H9 (cell line): Measurements from ENCODE around the gene LRP8. TPM values are rescaled to one million over a fixed set of nuclear protein-coding genes. Genes with fewer than 3 reads are reported as not detected.
A peak's percentile ranks its signal among the peaks of the same experiment; 100 is the strongest.

ENCODE experiments used
- DNase-seq: peaks from one replicate; pipeline ENCODE4 v3.0.0-alpha.2; 2017
- H2AFZ ChIP-seq: one replicate; pipeline ENCODE4 v1.6.1; 2013; ENCODE audit warnings: mild to moderate bottlenecking, low read length, control low read depth, moderate library complexity
- H2AK5ac ChIP-seq: 2 replicates; pipeline ENCODE4 v1.6.1; 2013; ENCODE audit warnings: low read length, control low read depth, mixed read lengths; ENCODE audit not compliant: insufficient read length
- H2BK120ac ChIP-seq: one replicate; pipeline ENCODE4 v1.6.1; 2013; ENCODE audit warnings: low read depth, mild to moderate bottlenecking, low read length, control low read depth, inconsistent platforms; ENCODE audit not compliant: poor library complexity, severe bottlenecking
- H2BK12ac ChIP-seq: 2 replicates; pipeline ENCODE4 v1.6.1; 2013; ENCODE audit warnings: low read length, control low read depth, mixed read lengths, low read depth; ENCODE audit not compliant: insufficient read length
- H2BK15ac ChIP-seq: 2 replicates; pipeline ENCODE4 v1.6.1; 2013; ENCODE audit warnings: low read depth, low read length, control low read depth
- H2BK20ac ChIP-seq: one replicate; pipeline ENCODE4 v1.6.1; 2013; ENCODE audit warnings: low read depth, mild to moderate bottlenecking, low read length, control low read depth, inconsistent platforms; ENCODE audit not compliant: poor library complexity, severe bottlenecking
- H2BK5ac ChIP-seq: 2 replicates; pipeline ENCODE4 v1.6.1; 2013; ENCODE audit warnings: low read length, control low read depth, mixed read lengths; ENCODE audit not compliant: insufficient read length
- H3K14ac ChIP-seq: 2 replicates; pipeline ENCODE4 v1.6.1; 2013; ENCODE audit warnings: low read length, control low read depth; ENCODE audit not compliant: insufficient read depth
- H3K18ac ChIP-seq: 2 replicates; pipeline ENCODE4 v1.6.1; 2013; ENCODE audit warnings: low read depth, mild to moderate bottlenecking, mixed read lengths, low read length, control low read depth; ENCODE audit not compliant: insufficient read length
- H3K23ac ChIP-seq: 2 replicates; pipeline ENCODE4 v1.6.1; 2013; ENCODE audit warnings: low read length, control low read depth, mixed read lengths, low read depth; ENCODE audit not compliant: insufficient read length
- H3K23me2 ChIP-seq: 2 replicates; pipeline ENCODE4 v1.6.1; 2013; ENCODE audit warnings: low read depth, mild to moderate bottlenecking, mixed read lengths, low read length, control low read depth; ENCODE audit not compliant: insufficient read length, poor library complexity, severe bottlenecking
- H3K27ac ChIP-seq: 2 replicates; pipeline ENCODE4 v1.5.1; 2013; ENCODE audit warnings: low read length, control low read depth, mixed read lengths, low read depth; ENCODE audit not compliant: insufficient read length
- H3K27me3 ChIP-seq: 2 replicates; pipeline ENCODE4 v1.6.1; 2013; ENCODE audit warnings: low read length, control low read depth, inconsistent platforms; ENCODE audit not compliant: insufficient read depth
- H3K4ac ChIP-seq: 2 replicates; pipeline ENCODE4 v1.6.1; 2013; ENCODE audit warnings: low read depth, mild to moderate bottlenecking, control low read depth, inconsistent platforms, low read length, moderate library complexity
- H3K4me1 ChIP-seq: 2 replicates; pipeline ENCODE4 v1.6.1; 2013; ENCODE audit warnings: low read length, control low read depth, inconsistent platforms; ENCODE audit not compliant: insufficient read depth
- H3K4me2 ChIP-seq: 2 replicates; pipeline ENCODE4 v1.6.1; 2013; ENCODE audit warnings: low read length, control low read depth, mixed read lengths; ENCODE audit not compliant: insufficient read length, insufficient read depth
- H3K56ac ChIP-seq: 2 replicates; pipeline ENCODE4 v1.6.1; 2013; ENCODE audit warnings: low read depth, mild to moderate bottlenecking, mixed read lengths, low read length, control low read depth; ENCODE audit not compliant: insufficient read length
- H3K79me1 ChIP-seq: 2 replicates; pipeline ENCODE4 v1.6.1; 2013; ENCODE audit warnings: low read depth, mild to moderate bottlenecking, moderate library complexity, low read length, control low read depth, inconsistent platforms; ENCODE audit not compliant: insufficient read depth, poor library complexity, severe bottlenecking
- H3K79me2 ChIP-seq: 2 replicates; pipeline ENCODE4 v1.6.1; 2013; ENCODE audit warnings: low read length, control low read depth, inconsistent platforms; ENCODE audit not compliant: insufficient read depth
- H3K9ac ChIP-seq: 2 replicates; pipeline ENCODE4 v1.6.1; 2013; ENCODE audit warnings: low read length, control low read depth, mixed read lengths; ENCODE audit not compliant: insufficient read length; ENCODE audit errors: extremely low read depth
- H3K9me3 ChIP-seq: one replicate; pipeline ENCODE4 v1.6.1; 2013; ENCODE audit warnings: low read depth, low read length, inconsistent platforms; ENCODE audit not compliant: control insufficient read depth
- H3T11ph ChIP-seq: one replicate; pipeline ENCODE4 v1.6.1; 2013; ENCODE audit warnings: mild to moderate bottlenecking, low read length, control low read depth, inconsistent platforms
- H4K20me1 ChIP-seq: one replicate; pipeline ENCODE4 v1.6.1; 2013; ENCODE audit not compliant: control insufficient read depth, insufficient read length, insufficient read depth
- H4K5ac ChIP-seq: 2 replicates; pipeline ENCODE4 v1.6.1; 2013; ENCODE audit warnings: low read depth, mild to moderate bottlenecking, mixed read lengths, low read length, control low read depth; ENCODE audit not compliant: insufficient read length
- H4K8ac ChIP-seq: replicated peaks from 2 replicates; pipeline ENCODE4 v1.6.1; 2013; ENCODE audit warnings: low read length, control low read depth, mixed read lengths, low read depth; ENCODE audit not compliant: insufficient read length
- H4K91ac ChIP-seq: 2 replicates; pipeline ENCODE4 v1.6.1; 2013; ENCODE audit warnings: low read depth, mild to moderate bottlenecking, moderate library complexity, mixed read lengths, low read length, control low read depth; ENCODE audit not compliant: insufficient read length
- H3K27ac Mint-ChIP-seq, 3 experiments: 2 replicates in 2 of 3; 3 replicates in 1 of 3; pipeline ENCODE4 v1.8.0; 2020 to 2021; ENCODE audit warnings: mixed read lengths in 3 of 3, mild to moderate bottlenecking in 1 of 3, moderate library complexity in 1 of 3
- H3K27me3 Mint-ChIP-seq: 2 replicates; pipeline ENCODE4 v1.8.0; 2021; ENCODE audit warnings: low read depth, mild to moderate bottlenecking, moderate library complexity, mixed read lengths
- H3K36me3 Mint-ChIP-seq, 3 experiments: 2 replicates in 2 of 3; 3 replicates in 1 of 3; pipeline ENCODE4 v1.8.0; 2020 to 2021; ENCODE audit warnings: low read depth in 3 of 3, mixed read lengths in 3 of 3; ENCODE audit not compliant: insufficient read depth in 1 of 3
- H3K4me1 Mint-ChIP-seq, 2 experiments: 2 replicates each; pipeline ENCODE4 v1.8.0; 2020; ENCODE audit warnings: mixed read lengths in 2 of 2
- H3K4me3 Mint-ChIP-seq, 2 experiments: 2 replicates in 1 of 2; 3 replicates in 1 of 2; pipeline ENCODE4 v1.8.0; 2020 to 2021; ENCODE audit warnings: mild to moderate bottlenecking in 2 of 2, mixed read lengths in 2 of 2, moderate library complexity in 1 of 2
- H3K9me3 Mint-ChIP-seq, 2 experiments: 2 replicates in 1 of 2; 3 replicates in 1 of 2; pipeline ENCODE4 v1.8.0; 2020; ENCODE audit warnings: mild to moderate bottlenecking in 2 of 2, mixed read lengths in 2 of 2, moderate library complexity in 1 of 2
- WGBS: extraction: QIAGEN DNeasy Blood & Tissue Kit; methylation state at CpG from one replicate; pipeline ENCODE4 v1.1.7; 2013; ENCODE audit warnings: missing lambda C conversion rate, low lambda C conversion rate, mixed read lengths; ENCODE audit not compliant: insufficient read length; ENCODE audit errors: extremely low coverage; 5-methylcytosine and 5-hydroxymethylcytosine counted together
- total RNA-seq: library from RNA; stranded (reverse); gene quantifications from 2 replicates; pipeline ENCODE4 v1.2.1, GENCODE V29; 2021
- TF ChIP-seq, protein P1 (sequence below): fragments of 200-600 bp; sonication (generic); conservative IDR thresholded peaks from 3 replicates; pipeline ENCODE4 v1.8.0; 2021; ENCODE audit warnings: antibody characterized with exemption, mild to moderate bottlenecking

Gene LRP8
- total RNA-seq, 1 experiment from 2014 or later = 78.6 TPM

DNA sequence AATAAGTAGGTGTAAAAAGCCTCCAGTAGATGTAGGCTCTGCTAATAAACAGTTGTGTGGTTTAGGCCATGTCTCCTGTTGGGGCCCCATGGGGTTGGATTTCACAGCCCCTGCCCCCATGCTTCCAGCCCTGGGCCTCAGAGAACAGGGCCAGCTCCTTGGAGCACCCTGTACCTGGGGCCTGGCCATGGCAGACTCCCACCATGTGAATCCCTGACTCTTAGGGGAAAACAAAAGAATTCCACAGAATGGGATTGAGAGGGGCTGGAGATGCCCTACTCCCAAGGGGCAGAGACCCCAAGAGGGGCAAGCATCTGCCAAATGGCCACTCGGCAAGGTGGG lies 11.5 kb downstream of the LRP8 start:
- DNase-seq = no peak
- H3K9me3 ChIP-seq = no peaks in the 10 kb centered on the region
- no peak overlapping the region for H3T11ph ChIP-seq
- no peak overlapping the region for H2BK12ac ChIP-seq
- no peak overlapping the region for H3K27ac ChIP-seq
- H3K79me1 ChIP-seq = no peaks in the 10 kb centered on the region
- no peaks in the 10 kb centered on the region for H3K23me2 ChIP-seq
- no peak overlapping the region; the same call in 1 of the 2 replicates for H2BK15ac ChIP-seq
- H2BK20ac ChIP-seq = no peak overlapping the region
- Mint-ChIP-seq H3K36me3 (peaks cover 23 to 83% (median 60%) of the 10 kb centered on the region in 3 experiments; a peak in 6 of 7 replicates), H3K4me1 (peaks cover 16 to 23% of the 10 kb centered on the region in 2 experiments), H3K27me3 (no peaks in the 10 kb centered on the region; the same call in 1 of the 2 replicates), H3K4me3 (0 out of 5 replicates have a peak overlapping the region, but pooled peaks of 1 of the 2 experiments have one; percentile 17), H3K9me3 (no peaks in the 10 kb centered on the region), H3K27ac (peak overlapping the region; percentile 39 to 95 (median 81); a peak in 2 of 7 replicates)
- H3K4ac ChIP-seq = no peak overlapping the region
- no peaks in the 10 kb centered on the region for H3K27me3 ChIP-seq
- H4K5ac ChIP-seq = no peak overlapping the region
- no peaks in the 10 kb centered on the region for H3K4me1 ChIP-seq
- no peak overlapping the region for H3K23ac ChIP-seq
- H2AFZ ChIP-seq = no peak overlapping the region
- H4K8ac ChIP-seq = no peak overlapping the region
- no peak overlapping the region for H3K9ac ChIP-seq
- H2BK5ac ChIP-seq = no peak overlapping the region
- WGBS = no CpG with 5 or more reads among the region's 1 CpG
- H2AK5ac ChIP-seq = no peak overlapping the region
- TF ChIP-seq, protein P1, sequence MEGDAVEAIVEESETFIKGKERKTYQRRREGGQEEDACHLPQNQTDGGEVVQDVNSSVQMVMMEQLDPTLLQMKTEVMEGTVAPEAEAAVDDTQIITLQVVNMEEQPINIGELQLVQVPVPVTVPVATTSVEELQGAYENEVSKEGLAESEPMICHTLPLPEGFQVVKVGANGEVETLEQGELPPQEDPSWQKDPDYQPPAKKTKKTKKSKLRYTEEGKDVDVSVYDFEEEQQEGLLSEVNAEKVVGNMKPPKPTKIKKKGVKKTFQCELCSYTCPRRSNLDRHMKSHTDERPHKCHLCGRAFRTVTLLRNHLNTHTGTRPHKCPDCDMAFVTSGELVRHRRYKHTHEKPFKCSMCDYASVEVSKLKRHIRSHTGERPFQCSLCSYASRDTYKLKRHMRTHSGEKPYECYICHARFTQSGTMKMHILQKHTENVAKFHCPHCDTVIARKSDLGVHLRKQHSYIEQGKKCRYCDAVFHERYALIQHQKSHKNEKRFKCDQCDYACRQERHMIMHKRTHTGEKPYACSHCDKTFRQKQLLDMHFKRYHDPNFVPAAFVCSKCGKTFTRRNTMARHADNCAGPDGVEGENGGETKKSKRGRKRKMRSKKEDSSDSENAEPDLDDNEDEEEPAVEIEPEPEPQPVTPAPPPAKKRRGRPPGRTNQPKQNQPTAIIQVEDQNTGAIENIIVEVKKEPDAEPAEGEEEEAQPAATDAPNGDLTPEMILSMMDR = no peak
- no peak overlapping the region for H3K4me2 ChIP-seq
- no peak overlapping the region for H3K18ac ChIP-seq
- no peak overlapping the region for H3K56ac ChIP-seq
- peaks cover 6% of the 10 kb centered on the region; the same call in 1 of the 2 replicates for H3K79me2 ChIP-seq
- no peak overlapping the region for H4K91ac ChIP-seq
- no peaks in the 10 kb centered on the region for H4K20me1 ChIP-seq
- no peak overlapping the region for H2BK120ac ChIP-seq
- H3K14ac ChIP-seq = no peak overlapping the region
